Stimulated activated CD8-positive, alpha-beta memory T cell treated with anti-CD3 and anti-CD28 coated beads, Interleukin-4, amount 100 ng/mL, for 4 hours (primary cell): Measurements from ENCODE around the gene ADORA3.
"Not testable (repeated sequence)": the region's sequence is repeated elsewhere in the genome, so short reads cannot be mapped to it uniquely, and the experiment has no call there.

ENCODE experiments used
- DNase-seq, 2 donors: peaks; one replicate each; pipeline ENCODE4 v3.0.0-alpha.2; 2020; ENCODE audit warnings: low read depth in 2 of 2, low spot score in 1 of 2

Gene ADORA3

DNA sequence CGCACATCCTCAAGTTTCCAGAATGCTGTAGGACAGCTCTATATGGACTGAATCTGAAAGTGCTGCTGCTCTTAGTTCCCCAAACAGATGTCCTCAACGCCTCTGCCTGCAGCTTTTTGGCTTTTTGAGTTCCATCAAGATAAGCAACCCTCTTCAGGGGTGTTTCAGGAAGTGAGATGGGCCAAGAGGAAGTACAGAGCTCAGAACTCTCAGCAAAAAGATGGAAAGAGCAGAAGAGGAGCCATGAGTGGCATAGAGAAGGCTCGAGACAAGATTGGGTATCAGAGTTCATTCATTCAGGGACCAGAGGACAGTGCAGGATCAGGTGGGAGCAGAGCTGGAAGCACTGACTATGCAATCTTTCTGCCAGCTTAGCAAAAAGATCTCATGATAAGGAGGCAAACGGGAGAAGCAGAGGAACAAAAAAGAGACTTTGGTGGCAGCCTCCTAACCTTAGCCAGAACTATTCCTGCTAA, at the start of gene ADORA3, which contains the start of gene TMIGD3:
ADORA3 (minus strand) TSS at position 49 of the 476 bp plus-strand sequence. CDS start 279 bp downstream, outside the sequence.
TMIGD3 (minus strand) TSS at position 49 of the 476 bp plus-strand sequence. CDS start 279 bp downstream, outside the sequence.
- DNase-seq, result no peak

DNA sequence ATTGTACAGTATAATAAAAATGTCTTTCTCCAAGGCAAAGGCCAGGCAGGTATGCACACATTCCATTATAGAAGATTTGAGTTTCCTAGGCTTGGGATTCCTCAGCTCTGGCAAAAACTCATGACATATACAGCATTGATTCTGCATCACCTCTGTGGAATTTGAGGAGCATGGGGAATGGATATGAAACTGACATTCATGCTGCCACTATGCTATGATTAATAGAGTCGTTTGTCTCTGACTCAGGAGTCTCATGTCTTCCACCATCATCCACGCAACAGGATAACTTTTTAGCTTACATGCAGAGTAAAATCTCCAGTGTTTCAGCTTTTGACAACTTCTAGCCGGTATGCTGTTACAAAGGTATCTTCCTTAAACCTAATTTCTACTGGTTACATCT, 49.8 kb upstream of the ADORA3 start:
- DNase-seq, result no peak

DNA sequence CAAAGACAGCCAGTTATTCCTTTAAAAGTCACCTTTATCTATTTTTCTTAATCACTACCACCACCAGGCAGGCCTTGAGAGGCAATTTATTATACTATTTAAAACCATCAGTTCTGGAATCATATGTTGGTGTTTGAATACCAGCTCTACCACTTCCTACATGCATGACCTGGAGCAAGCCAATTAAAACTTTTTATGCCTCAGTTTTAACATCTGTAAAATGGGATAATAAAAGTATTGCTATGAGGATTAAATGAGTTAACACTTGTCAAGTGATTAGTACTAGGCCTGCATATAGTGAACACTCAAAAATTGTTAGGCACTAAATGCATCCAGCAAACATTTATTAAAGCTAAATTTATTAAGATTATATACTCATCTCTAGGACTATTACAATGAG, 49.2 kb upstream of the ADORA3 start:
- DNase-seq, result no peak

DNA sequence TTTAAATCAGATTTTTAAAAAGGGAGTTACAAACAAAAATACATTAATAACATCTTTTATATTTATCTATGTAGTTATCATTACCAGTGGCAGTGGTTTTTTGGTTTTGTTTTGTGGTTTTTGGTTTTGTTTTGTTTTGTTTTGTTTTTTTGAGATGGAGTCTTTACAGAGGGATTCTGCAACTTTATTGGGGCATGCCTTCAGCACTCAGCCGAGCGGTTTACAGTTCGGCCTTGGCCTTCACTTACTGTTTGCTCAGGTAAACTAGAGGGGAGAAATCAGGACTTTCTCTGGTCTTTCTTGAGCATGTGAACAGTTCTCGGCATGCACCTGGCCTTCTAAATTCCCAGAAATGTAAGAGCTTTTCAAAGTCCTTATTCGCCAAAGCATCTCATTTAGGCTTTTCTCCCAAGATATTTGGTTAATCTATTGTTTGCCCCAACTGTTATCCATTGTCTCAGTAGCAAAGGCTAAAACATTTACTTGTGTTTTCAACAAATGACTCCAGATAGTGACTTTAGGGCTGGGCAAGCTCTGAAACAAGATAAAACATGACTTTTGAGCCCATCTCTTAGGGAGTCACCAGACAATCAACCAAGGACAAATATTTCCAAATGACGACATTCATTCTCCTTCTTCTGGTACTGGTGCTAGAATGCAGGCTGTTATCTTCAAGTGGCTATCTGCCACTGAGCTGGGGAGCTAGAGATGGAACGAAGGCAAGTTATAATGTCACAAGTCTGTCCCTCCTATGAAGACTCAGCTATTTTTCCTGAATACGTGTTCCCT, 48.4 kb upstream of the ADORA3 start:
- DNase-seq, result no peak

DNA sequence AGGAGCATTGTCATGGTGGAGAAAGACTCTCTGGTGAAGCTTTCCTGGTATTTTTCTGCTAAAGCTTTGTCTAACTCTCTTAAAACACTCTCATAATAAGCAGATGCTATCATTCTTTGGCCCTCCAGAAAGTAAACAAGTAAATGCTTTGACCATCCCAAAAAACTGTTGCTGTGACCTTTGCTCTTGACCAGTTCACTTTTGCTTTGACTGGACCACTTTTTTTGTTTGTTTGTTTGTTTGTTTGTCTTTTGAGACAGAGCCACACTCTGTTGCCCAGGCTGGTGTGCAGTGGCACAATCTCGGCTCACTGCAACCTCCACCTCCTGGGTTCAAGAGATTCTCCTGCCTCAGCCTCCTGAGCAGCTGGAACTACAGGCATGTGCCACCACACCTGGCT, 44.4 kb upstream of the ADORA3 start:
- DNase-seq, result not testable (repeated sequence)

DNA sequence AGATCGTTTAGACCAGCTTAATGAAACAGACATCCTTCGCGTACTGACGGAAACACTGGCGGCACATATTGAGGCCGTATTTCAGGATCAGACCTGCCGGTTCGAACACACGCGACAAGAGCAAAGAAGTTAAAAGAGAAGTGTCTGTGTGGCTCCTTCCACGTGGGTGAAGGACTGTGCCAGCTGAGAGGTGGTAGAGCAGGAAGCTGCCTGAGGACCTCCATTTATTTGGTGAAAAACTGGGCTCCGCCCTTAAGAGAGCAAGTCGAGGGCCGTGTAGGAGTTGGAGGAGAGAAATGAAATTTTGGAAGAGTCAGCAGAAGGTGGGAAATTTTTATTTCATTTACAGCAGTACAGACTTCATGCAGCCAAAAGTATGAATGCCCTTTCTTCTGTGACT, 38.8 kb upstream of the ADORA3 start:
- DNase-seq, result no peak

DNA sequence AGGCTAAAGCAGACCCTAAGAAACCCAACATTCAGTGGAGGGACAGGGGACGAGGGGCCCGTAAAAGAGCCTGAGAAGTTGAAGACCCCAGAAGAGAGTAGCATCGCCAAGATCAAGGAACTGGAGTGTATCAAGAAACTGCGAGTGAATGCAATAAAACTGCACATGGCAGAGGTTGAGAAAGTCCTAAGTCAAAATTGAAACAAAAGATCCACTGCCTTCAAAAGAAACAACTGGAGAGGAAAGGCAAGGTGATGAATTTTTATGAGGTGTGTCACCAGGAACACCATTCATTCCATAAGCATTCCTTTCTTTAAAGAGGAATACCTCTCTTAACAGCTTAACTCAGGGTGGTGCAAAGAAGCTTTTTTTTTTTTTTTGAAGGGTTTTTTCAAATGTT, 38.3 kb upstream of the ADORA3 start:
- DNase-seq, result no peak

DNA sequence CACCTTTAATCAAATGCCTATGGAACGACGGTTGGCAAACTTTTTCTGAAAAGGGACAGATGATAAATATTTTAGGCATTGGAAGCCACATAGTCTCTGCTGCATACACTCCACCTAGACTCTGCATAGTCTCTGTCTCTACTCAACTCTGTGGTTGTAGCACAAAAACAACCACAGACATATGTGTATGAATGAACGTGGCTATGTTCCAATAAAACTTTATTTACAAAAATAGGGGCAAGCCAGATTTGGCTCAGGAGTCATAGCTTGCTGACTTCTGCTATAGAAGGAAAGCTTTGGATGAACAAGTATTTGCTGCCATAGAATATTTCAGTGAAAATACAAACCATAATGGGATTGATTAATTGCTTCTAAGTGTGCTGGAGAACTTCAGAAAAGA, 37.5 kb upstream of the ADORA3 start:
- DNase-seq, result no peak

DNA sequence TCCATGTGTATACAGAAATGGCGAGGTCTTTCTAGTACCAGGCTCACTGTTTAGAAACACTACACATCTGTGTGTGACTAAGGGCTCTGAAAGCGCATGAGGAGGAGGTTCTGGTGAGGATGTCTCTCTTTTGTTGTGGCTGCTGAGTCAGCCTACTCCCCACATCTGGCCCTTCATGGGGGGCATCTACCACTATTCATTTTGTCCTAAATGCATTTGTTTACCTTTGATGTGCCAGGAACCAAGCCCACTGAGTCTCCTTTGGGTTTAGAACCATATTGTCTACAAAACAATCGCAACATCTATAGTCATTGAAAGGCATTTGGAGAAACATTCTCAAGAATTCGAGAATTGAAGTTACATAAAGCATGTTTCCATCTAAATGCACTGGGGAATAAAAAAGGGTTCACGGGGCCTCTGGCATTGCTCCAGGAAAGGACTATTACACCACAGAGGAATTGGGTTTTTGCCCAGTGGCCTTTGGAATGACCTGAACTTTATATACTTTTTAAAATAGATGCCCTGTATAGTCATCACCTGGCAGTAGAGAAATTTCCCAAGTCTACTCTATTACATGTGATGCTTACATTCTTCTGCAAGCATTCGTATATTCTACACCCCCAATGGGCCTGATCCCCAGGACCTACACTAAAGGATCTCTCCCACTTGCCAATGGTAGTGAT, 35.1 kb upstream of the ADORA3 start:
- DNase-seq, result no peak

DNA sequence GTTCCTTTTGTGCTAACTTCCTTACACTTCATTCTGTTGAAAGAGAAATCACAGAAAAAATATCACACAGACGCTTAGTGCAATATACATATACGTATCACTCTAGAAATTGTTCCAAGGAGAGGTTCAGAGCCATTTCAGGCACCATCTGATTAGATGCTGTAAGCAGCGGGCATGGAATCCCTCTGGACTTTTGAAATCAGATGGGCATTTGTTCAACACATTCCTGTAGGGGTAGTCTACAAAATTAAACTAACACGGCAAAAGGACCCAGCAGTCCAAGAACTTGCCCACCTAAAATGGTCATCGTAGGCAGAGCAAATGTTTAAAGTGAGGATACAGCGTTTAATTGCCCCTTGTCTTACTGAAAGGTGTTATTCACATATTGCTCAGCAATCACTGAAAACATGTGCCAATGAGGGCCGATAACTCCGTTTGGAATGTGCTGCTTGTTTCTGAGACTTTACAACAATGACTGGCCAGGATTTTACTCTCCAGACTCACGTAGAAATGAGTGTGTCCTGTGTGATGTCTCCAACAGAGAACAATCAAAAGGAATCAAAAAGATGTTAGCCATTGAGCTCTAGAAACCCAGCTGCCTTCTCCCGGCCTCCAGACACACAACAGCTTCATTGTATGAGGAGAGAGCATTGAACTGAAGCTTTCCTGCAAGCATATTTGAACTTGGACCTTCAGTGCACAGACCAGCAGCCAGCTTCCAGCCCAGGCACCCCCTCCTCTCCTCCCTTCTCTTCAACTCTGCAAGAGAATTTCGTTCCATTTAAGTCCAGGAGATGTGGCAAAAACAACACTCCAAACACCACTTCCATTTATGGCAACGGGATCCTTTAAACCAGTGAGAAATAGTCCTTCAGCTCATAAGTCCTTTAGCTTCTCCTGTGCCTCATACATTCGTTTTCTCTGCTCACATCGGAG, 32.1 kb upstream of the ADORA3 start:
- DNase-seq, result no peak

DNA sequence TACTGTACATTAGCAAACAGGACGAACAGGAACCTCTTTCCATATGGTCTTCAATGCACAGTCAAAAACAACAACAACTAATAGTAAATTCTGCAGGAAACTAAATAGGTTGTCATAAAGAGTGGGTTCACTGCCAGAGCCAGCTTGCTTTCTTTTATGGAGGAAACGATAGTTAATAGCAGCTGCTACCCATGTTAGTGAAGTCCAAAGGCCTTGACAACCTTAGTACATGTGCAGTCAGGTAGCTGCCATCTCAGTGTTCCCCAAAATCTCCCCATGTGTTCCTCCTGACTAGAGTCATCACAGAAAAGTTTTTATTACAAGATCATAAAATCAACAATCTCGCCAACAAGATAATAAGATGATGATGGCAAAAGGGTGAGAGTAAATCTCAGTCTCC, 16.6 kb upstream of the ADORA3 start:
- no peak for DNase-seq

DNA sequence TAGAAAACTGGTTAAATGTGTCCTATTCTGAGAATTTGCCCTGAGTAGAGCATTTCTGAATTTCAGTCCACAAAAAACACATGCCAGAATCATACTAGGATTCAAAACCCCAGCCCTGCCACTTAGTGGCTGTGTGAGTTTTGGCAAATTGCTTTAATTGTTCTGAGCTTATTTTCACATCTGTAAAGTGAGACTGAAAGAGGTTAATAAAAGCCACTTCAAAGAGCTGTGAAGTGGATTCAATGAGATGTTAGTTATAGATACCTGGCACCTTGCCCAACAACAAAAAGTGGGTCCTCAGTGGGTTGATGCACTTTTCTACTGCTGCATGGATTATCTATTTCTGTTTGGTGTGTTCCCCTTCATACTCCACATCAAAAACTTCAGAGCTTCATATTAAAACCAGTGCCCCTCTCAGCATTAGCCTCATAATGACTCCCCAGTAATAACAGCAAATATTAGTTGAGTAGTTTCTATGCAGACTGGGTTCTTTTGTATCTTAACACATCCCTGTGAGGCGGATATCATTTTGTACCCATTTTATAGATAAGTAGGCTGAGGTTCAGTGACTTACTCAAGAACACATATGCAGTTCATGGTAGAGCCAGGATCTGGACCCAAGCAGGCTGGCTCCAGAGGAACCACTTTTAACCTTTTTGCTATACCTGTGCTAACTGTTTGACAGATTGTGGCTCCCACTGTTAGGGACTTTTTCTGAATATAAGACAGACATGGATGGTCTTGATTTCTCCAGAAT, 14.2 kb upstream of the ADORA3 start:
- DNase-seq, result no peak

DNA sequence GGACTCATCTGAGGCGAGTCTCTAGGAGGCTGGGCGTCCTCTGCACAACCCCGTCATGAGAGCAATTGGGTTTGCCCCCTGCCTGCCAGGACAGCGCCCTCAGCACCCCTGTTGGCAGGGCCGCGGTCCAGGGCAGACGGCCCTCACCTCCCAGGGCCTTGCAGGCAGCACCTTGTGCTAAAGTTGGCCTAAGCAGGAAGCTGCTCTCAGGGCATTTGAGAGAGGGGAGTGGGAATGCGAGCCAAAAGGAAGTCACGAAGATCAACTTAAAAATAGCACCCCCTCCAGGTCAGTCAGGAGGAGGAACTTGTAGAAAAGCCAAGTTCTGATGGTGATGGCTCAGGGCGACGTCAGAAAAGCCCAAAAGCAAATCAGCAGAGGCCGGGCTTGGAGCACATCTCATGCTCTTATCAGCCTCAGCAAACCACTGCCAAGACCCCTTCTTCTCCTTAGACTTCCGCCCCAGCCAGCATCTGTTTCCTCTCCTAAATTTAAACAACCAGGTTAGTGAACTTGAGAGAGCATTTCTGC, 12.6 kb upstream of the ADORA3 start:
- no peak for DNase-seq

DNA sequence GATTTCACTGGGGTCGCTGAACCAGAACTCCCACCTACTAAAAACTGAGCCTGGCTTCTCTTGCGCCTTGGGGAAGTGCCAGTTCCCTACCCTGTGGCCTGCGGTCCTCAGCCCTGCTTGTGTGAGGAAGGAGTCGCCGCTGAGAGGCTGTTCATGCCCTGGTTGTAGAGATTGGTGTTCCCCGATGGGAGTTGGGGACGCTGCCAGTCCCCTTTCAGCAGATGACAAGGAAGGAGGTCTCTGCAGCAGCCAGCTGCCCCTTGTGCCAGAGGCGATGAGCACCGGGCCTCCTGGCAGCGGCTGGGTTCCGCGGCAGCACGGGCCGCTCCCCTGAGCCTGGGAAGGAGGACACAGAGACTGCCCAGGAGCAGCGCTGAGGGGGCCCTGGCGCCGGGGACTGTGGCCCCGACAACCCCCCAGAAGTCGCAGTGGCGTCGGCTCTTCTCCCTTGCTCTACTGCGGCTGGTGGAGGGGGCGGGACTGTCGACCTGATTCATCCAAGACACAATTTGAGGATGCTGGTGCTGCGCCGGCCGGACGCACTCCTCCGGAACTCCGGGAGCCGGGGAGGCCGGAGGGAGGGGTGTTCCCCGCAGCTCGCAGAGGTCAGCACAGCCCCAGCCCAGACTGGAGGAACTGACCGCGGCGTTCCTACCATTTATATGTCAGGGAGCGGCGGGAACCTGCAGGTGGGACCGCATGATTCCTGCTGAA, 12.0 kb upstream of the ADORA3 start:
- DNase-seq, result no peak

DNA sequence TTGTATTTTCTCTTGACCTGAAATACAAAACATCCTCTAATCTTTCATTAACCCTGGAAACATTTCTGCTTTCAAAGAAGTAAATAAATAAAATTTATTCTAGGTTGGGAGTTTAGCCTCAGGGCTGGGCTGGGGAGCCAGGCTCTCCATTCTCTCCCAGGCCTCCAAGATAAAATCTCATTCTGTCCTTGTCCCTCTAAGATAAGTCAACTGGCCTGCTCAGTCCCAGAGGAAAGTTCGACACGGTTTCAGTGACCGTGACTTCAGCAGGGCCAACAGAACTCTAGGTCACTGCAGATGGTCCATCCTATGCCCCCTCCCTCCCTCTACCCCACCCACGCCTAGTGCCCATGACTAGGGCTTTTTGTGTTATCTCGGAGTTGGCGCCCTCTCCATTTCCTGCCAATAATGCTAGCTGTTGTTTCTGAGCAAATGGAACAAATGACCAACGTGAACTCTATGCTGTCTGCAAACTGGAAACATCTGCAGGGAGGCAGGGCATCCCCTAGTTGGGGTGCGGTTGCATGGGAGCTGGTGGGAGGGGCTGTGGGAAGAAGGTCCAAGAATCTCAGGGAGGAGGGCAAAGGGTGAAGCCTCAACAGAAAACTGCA, 10.1 kb upstream of the ADORA3 start:
- DNase-seq, result no peak

DNA sequence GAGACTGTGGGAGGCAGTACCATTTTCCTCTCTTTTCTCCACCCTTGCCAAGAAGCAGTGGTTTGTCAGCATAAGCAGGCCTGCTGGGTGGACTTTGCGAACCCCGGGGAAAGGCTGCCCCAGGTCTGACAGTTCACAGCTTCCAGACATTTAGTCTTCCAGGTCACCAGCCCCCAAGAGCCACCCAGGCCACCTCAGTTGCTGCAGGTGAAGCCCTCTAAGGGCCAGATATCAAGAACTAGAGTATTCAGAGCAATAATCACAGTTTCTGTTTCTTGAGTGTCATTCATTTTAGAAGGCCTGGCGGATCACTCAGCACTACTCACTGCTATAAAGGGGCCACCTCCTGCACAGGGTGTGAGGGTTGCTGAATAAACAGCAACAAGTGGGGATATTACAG, 9.5 kb upstream of the ADORA3 start:
- no peak for DNase-seq

DNA sequence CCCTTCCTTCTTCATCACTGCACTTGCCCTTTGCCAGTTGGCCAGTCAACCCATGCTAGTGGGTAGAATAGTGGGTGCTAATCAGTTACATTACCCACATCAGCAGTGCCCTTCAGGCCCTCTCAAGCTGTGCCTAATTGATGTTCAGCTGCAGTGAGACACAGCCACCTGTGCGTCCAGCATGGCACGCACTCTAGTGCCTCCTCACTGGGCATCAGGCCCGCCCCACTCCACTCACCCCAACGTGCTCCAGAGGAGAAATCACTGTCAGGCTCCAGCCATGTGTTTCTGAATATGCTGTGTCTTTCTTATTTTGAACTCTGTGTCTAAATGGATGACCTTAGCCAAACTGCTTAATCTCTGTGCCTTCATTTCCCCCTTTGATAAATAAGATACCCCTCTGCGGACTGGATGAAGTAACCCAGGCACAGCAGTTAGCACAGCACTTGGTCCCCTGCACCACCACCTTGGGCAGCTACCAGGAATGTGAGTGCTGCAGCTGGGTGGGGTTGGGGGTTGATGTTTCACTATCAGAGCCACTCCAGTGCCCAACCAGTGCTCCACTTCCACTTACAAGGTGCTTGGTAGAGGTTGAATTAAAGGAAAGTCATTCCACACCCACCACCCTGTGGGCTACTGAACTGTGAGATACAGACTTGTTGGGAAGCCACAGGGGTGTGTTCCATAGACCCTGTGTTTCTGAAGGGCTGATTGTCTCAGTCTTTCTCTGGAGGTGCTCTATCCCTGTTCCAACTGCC, 8.9 kb upstream of the ADORA3 start:
- no peak for DNase-seq

DNA sequence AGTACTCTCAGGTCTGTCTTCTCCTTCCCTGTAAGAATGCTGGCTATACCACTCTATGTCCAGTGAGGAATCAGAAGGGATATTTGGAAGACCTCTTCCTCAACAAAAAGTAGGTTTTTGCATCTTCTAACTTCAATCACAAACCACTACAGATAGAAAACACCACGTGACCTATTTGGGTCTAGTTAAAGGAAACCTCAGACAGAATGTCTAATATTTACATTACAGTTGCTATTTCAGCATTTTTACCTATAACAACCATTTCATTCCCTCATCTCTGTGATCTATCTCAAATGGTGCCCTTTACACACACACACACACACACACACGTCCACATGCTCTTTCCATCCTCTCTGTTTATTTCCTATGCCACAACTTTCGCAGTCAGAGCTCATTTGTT, 7.9 kb upstream of the ADORA3 start:
- DNase-seq, result no peak

DNA sequence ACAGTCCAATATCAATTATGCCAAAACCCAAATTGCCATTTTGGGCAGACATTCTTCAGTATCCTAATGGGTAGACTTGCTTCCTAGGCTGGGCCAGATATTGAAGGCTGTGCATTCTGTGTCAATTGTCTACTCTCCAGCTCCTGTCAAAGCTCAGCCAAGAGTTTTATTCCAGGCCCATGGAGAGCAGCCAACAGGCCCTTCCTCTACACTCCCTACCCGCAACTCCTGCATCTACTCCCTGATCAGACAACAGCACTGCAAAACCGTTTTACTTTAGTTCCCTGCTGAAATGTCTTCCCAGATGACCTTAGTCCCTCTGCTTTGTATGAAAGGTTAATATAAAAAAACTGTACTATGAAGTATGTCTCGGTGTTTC, 6.6 kb upstream of the ADORA3 start:
- no peak for DNase-seq
